Measurements from ENCODE around the gene SPRING1.

SPRING1 gene

DNA sequence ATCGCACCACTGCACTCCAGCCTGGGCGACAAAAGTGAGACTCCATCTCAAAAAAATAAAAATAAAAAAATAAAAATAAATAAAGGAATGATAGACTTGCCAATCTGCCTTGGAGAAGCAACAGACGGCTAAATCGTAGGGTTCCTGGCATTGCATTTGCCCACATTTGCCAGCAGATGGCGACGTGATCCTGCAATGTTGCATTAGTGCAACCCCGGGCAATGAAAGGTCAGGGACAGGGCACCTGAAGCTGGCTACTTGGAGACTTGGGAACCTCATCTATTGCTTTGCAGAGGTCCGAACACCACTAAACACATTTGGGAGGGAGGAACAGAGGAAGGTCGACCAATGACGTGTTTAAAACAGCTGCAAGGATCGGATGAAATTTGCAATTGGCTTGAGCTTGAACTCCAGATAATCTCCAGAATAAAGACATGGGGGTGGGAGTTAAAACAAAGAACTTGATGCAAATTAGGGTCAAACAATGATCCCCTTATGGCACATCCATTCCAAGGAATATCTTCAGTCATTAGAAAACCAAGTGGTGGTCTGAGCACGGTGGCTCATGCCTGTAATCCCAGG lies 34.6 kb downstream of the SPRING1 start:
- peak; percentile 26 for DNase-seq (ENCODE audit: low read depth)
- TF ChIP-seq, protein P1, sequence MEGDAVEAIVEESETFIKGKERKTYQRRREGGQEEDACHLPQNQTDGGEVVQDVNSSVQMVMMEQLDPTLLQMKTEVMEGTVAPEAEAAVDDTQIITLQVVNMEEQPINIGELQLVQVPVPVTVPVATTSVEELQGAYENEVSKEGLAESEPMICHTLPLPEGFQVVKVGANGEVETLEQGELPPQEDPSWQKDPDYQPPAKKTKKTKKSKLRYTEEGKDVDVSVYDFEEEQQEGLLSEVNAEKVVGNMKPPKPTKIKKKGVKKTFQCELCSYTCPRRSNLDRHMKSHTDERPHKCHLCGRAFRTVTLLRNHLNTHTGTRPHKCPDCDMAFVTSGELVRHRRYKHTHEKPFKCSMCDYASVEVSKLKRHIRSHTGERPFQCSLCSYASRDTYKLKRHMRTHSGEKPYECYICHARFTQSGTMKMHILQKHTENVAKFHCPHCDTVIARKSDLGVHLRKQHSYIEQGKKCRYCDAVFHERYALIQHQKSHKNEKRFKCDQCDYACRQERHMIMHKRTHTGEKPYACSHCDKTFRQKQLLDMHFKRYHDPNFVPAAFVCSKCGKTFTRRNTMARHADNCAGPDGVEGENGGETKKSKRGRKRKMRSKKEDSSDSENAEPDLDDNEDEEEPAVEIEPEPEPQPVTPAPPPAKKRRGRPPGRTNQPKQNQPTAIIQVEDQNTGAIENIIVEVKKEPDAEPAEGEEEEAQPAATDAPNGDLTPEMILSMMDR (IDR thresholded peaks at IDR 0.05; ENCODE audit: low read depth, low read length, missing control alignments): peak; percentile 91
- no peak overlapping the region for H3K4me3 ChIP-seq (ENCODE audit: low read depth, low read length)
- in situ Hi-C loops (cut with HindIII; ENCODE audit: low sequenced_read_pairs): no loop called here

DNA sequence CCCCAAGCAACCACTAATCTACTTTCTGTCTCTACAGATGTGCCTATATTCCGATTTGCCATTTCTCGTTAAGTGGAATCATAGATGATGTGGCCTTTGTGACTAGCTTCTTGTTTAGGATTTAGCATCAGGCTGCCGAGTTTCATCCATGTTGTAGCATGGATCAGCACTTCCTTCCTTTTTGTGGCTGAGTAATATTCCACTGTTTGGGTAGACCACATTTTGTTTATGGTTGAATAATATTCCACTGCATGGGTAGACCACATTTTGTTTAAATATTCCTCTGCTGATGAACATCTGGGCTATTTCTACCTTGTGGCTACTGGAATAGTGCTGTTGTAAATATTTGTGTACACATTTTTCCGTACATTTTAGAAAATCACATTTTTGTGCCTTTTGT lies 36.4 kb downstream of the SPRING1 start:
- no peak overlapping the region for H3K4me3 ChIP-seq (ENCODE audit: low read depth, low read length)
- TF ChIP-seq, protein P1 (IDR thresholded peaks at IDR 0.05; ENCODE audit: low read depth, low read length, missing control alignments): no peak
- no peak for DNase-seq (ENCODE audit: low read depth)
- in situ Hi-C loops (cut with HindIII; ENCODE audit: low sequenced_read_pairs): no loop called here

DNA sequence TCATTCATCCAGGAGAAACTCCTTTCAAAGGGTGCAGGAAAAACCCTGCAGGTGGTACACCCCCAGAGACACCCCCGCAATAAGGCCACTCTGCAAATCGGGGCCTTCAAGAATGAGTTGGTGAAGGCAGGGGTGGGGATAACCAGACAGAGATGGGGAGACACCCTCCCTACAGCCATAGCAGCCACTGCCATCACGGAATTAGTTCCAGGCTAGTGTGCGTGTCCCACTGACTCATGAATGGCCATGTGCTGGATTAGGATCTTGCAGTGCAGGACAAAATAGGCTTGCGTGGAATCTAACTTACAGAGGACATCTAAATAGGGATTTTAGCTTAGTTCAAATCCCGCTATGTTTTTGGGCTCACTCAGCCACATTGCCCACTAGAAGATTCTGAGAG lies 37.8 kb downstream of the SPRING1 start:
- no peak for DNase-seq (ENCODE audit: low read depth)
- TF ChIP-seq, protein P1 (IDR thresholded peaks at IDR 0.05; ENCODE audit: low read depth, low read length, missing control alignments): no peak
- in situ Hi-C loops (cut with HindIII; ENCODE audit: low sequenced_read_pairs): no loop called here

DNA sequence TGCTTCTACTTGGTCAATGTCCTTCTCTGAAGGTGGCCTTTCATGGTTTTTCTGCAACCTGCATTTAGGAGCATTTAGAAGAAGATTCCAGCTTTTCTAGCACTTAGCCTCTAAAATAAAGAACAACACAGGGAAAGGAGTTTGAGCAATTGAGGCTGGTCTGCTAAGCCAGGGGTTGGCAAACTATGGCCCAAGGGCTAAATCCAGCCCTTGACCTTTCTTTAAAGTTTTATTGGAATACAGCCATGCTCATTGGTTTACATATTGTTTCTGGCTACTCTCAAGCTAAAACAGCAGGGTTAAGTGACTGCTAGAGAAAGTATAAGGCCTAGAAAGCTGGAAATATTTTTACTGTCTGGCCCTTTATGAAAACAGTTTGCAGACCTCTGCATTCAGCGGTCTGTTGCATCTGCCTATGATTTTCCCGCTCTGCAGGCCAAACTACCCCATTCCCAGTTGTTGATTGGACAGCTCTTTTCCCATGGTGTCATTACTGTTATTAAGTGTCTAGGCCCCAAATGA lies 39.3 kb downstream of the SPRING1 start:
- in situ Hi-C loops (cut with HindIII; ENCODE audit: low sequenced_read_pairs): no loop called here
- TF ChIP-seq, protein P1 (IDR thresholded peaks at IDR 0.05; ENCODE audit: low read depth, low read length, missing control alignments): no peak
- DNase-seq (ENCODE audit: low read depth): no peak
- no peak overlapping the region for H3K4me3 ChIP-seq (ENCODE audit: low read depth, low read length)

More for the DNA sequence above, 37.8 kb downstream of the SPRING1 start:
- H3K4me3 ChIP-seq (ENCODE audit: low read depth, low read length): no peak overlapping the region

DNA sequence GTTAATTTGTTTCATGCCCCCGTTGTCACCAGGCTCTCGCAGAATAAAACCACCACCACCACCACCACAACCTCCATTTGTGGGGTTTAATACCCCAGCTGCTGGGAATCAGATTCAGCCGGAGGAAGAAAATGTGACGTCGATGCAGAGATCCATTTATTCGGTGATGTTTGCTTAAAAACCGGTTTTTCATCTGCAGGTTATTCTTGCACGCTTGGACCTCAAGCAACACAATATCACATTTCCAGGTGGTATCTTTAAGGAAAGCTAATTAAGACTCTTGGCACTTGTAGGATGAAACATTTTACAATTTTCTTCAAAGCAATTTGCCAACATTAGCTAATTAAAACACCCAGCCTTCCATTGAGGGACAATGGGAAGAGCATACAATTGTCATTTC lies 39.8 kb downstream of the SPRING1 start:
- in situ Hi-C loops (cut with HindIII; ENCODE audit: low sequenced_read_pairs): no loop called here
- TF ChIP-seq, protein P1 (IDR thresholded peaks at IDR 0.05; ENCODE audit: low read depth, low read length, missing control alignments): no peak
- DNase-seq (ENCODE audit: low read depth): no peak
- H3K4me3 ChIP-seq (ENCODE audit: low read depth, low read length): no peak overlapping the region

DNA sequence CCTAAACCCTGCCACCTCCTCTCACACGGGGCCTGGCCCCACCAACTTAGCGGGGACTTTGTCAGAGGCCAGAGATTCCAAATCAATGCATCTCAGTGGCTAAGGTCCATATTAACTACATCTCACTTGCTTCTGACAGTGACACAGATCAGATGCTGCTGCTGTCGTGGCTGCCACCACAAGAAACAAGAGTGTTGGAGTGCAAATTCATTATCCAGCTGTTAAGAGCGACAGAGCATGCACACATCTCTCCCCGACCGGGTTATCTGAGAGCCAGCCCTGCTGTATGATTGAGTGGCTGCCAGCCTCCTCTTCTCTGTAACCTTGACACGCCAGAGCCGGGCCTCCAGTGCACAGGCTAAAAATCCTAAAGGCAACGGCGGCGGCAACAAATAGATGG lies 40.2 kb downstream of the SPRING1 start:
- no peak for DNase-seq (ENCODE audit: low read depth)
- in situ Hi-C loops (cut with HindIII; ENCODE audit: low sequenced_read_pairs): no loop called here
- TF ChIP-seq, protein P1 (IDR thresholded peaks at IDR 0.05; ENCODE audit: low read depth, low read length, missing control alignments): no peak
- no peak overlapping the region for H3K4me3 ChIP-seq (ENCODE audit: low read depth, low read length)
